HG03095 (cell line): Measurements from ENCODE around the gene SLC11A1.

Experiments used
- ATAC-seq: cut with Tn5 transposase; IDR thresholded peaks from one replicate; pipeline ENCODE4 v1.9.1; 2021; ENCODE audit warnings: moderate library complexity; ENCODE audit not compliant: unreplicated experiment

The SLC11A1 gene, protein sequence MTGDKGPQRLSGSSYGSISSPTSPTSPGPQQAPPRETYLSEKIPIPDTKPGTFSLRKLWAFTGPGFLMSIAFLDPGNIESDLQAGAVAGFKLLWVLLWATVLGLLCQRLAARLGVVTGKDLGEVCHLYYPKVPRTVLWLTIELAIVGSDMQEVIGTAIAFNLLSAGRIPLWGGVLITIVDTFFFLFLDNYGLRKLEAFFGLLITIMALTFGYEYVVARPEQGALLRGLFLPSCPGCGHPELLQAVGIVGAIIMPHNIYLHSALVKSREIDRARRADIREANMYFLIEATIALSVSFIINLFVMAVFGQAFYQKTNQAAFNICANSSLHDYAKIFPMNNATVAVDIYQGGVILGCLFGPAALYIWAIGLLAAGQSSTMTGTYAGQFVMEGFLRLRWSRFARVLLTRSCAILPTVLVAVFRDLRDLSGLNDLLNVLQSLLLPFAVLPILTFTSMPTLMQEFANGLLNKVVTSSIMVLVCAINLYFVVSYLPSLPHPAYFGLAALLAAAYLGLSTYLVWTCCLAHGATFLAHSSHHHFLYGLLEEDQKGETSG

GRCh38 chr2:218381916-218382366 lies at the start of gene SLC11A1:
TSS of gene SLC11A1 (plus strand) at chr2:218382273. CDS start at chr2:218382369, 96 bp downstream.
- ATAC-seq, result no peak

DNA sequence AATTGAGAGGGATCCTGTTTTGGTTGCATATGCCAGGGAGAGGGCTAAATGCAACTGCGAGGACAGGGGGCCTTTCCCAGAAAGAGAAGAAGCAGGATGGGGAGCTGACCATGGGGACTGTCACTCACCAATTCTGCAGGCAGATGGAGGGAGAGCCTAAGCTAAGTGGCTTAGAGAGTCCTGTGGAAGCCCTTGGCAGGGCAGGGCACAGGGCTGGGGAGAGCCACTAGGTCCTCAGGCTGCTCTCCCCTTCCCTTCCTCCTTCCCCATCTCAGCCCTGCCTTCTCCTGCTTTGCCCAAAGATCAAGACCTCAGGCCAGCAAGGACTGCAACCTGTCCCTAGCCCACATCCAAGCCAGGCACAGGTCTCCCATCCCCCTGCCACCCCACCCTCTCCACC lies 49.8 kb upstream of the SLC11A1 start:
- no peak for ATAC-seq

DNA sequence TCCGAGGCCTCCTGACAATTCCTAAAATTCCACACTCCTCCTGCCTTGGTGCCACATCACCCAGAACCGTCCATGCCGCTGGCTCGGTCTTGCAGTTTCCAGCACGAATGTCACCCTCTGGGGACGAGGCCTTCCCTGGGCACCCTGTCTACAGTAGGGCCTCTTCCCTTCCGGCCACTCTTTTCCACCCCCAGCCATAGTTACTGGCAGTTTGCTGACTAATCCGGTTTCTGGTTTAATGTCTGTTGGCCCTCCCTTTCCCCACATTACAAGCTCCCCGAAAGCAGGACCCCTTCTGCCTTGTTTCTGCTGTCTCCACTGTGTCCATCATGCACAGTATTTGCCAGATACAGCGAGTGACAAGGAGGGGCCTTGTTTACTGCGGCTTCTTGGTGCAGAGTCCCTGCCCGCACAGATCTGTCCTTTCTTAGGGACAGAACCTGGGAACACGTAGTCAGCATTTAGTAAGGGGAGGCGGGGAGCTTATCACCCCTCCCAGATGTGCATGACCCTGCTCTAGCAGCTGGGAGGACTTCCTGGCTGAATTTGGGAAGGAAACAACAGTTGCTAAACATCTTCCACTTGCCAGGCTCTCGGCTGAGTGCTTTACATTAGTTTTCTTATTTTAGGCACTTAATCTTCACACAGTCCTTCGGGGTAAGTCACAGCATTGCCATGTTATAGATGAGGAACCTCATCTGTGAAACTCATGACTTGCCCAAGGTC lies 49.0 kb upstream of the SLC11A1 start:
- no peak for ATAC-seq

DNA sequence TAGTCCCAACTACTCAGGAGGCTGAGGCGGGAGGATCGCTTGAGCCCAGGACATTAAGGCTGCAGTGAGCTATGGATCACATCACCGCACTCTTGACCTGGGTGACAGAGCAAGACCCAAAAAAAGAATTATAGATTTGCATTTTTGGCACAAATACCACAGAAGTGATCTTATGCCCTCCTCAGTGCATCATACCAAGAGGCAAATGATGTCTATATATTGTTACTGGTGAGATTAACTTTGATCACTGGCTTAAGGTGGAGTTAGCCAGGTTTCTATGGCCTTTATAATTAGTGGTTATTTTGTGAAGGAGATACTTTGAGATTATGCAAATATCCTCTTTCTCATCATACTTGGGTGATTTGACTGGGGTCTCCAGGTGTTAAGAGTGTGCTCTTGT lies 47.5 kb upstream of the SLC11A1 start:
- ATAC-seq, result no peak

DNA sequence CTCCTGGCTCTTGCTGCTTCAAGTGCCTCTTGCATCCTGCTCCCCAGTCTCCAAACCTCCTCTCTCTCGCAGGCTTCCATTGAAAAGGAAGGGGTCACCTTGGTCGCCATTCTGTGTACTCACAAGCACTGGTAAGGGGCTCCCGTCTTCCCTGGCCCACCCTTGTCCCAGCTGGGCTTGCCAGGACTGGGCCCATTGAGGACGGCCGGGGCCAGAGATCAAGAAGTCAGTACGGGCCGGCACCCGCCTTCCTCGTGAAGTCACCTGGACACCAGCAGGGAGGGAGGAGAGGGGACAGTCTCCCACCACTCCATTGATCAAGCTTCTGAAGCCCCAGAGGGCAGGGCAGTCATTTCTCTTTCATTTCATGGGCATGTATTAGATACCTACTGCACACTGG lies 41.4 kb upstream of the SLC11A1 start:
- ATAC-seq, result no peak

GRCh38 chr2:218341381-218341780 lies 40.7 kb upstream of the SLC11A1 start:
- ATAC-seq, result no peak

DNA sequence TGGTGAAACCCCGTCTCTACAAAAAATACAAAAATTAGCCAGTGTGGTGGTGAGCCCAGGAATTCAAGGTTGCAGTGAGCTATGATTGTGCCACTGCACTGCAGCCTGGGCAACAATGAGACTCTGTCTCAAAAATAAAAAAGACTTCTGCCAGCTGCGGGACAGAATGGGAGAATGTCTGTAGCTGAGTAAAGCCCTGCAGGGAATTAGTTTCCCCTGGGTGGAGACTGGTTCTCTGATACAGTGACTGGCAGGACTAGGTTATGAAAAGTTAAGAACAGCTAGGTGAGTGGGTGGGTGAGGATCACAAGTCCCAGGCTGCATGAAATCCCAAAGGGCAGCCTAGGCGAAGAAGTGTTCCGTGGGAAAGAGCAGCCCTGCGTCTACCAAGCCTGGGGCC lies 39.2 kb upstream of the SLC11A1 start:
- no peak for ATAC-seq

DNA sequence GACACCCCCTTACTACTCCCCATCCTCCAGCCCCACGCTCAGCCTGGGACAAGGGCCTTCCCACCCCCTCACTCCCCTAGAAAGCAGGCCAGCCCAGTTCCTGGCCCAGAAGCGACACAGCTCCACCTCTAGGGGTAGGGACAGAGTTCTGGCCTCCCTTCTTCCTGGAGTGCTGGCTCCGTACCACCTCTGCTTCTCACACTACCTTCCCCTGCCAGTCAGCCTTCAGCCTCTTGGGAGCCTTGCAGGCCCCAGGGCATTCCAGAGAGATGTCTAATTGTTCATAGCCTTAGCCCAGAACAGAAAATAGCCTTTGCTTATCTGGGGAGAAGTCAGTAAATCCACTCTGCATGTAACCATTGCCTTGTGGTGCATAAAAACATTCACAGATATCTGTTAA lies 38.5 kb upstream of the SLC11A1 start:
- no peak for ATAC-seq

GRCh38 chr2:218344090-218344754 lies 37.9 kb upstream of the SLC11A1 start:
- no peak for ATAC-seq

- no peak for ATAC-seq
Observed at GRCh38 chr2:218344755-218345417, 37.2 kb upstream of the SLC11A1 start.

GRCh38 chr2:218345491-218346236 lies 36.4 kb upstream of the SLC11A1 start:
- ATAC-seq, result no peak

DNA sequence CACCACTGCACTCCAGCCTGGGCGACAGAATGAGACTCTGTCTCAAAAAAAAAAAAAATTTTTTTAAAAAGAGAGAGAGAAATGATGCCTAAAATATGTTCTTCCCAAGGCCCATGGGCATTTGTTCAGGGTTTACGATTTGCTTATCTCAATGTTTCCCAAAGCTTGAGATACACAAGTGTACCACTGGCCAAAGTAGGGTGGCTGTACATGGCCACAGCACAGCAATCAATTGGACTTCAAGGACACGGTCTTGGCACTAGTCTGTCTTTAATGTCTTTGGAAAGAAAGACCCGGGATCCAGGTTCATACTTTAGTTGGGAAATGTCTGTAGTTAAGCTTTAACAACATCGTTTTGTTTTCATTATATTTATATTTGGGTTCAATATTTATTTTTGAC lies 34.9 kb upstream of the SLC11A1 start:
- ATAC-seq, result no peak

DNA sequence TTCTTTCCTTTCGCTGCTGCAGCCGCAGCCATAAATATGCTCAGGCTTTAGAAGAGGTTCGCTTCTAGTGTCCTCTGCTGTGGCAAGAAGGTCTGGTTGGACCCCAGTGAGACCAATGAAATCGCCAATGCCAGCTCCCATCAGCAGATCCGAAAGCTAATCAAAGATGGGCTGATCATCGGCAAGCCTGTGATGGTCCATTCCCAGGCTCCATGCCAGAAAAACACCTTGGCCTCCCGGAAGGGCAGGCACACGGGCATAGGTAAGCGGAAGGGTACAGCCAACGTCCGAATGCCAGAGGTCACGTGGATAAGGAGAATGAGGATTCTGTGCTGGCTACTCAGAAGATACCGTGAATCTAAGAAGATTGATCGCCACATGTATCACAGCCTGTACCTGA lies 28.0 kb upstream of the SLC11A1 start:
- ATAC-seq, result no peak

- ATAC-seq, result no peak
Observed at GRCh38 chr2:218354850-218355443, 27.1 kb upstream of the SLC11A1 start.

GRCh38 chr2:218357236-218358177 lies 24.6 kb upstream of the SLC11A1 start:
- ATAC-seq, result no peak

DNA sequence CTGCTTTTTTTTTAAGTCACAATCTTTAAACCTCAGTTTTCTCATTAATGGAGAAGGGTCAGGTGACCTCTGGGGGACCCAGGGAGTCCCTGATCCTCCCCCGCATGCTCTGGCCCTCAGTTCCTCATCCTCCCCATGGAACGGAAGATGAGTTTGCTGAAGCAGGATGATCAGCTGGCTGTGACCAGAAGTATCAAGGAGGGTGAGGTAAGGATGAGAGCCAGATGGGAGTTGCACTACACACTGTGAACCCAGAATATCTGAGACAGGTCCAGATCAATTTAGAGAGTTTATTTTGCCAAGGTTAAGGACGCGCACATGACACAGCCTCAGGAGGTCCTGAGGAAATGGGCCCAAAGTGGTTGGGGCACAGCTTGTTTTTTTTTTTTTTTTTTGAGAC lies 21.6 kb upstream of the SLC11A1 start:
- ATAC-seq, result no peak

DNA sequence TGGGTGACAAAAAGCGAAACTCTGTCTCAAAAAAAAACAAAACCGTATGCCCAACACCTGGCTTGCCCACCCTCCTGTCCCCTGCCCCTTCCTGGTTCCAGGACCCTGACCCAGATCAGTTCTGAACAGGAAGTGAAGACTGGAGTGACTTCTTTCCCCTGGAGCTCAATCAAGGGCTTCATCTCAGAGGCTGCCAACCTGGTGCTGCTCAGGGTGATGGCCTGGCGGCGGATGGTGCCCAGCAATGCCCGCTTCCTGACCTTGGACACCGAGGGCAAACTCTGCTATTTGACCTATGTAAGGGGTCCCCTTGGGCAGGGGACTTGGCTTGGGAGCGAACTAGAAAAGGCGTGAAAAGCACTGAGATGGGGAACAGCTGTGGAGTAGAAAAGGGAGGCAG lies 19.5 kb upstream of the SLC11A1 start:
- no peak for ATAC-seq

DNA sequence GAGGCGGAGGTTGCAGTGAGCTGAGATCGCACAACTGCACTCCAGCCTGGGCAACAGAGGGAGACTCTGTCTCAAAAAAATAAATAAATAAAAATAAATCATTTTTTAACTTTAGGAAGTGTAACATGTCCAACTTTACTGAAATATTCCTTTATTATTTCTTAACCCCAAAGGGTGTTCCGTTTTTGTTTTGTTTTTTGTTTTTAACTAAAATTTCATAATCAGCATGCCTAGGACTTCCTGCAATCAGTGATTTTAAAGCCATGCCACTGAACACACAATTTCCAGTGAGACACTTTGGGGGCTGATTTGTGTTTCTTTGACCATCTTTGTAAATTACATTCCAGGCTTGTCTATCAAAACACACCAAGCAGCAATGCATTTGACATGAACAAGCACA lies 18.3 kb upstream of the SLC11A1 start:
- ATAC-seq, result no peak

GRCh38 chr2:218364196-218364595 lies 17.9 kb upstream of the SLC11A1 start:
- no peak for ATAC-seq
